ENCODE measurements around the gene HEG1. TPM values are rescaled to one million over a fixed set of nuclear protein-coding genes. Genes with fewer than 3 reads are reported as not detected.

Gene HEG1
- total RNA-seq, 2 donors from 2014 or later: 45.7 to 46.1 TPM

DNA sequence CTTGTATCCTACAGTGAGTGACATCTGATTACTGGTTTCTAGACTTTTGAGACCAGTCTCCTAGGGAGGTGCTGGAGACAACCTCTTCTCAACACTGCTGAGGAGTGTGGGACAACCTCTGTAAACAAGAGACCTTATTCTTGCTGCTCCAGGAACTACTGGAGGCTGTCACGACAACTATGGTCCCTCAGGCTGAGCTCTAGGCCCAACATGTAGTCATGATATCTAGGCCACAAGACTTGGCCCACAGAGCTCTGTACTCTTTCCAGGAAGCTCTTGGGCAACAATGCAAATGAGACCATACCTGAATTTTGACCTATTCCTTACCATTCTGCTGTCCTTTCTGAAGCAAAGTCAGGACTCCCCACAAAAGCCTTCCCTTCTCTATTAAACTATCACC is 24.3 kb upstream of the HEG1 start:
- no peaks in the 10 kb centered on the region for H3K9me3 ChIP-seq
- H3K4me1 ChIP-seq: no peaks in the 10 kb centered on the region
- DNase-seq: no peak
- intact Hi-C loops (cut with DNase I): no loop called here
- H3K27me3 ChIP-seq: no peaks in the 10 kb centered on the region
- no peak for ATAC-seq
- peaks cover 0 to 2% of the 10 kb centered on the region in 2 donors for H3K36me3 ChIP-seq (replicated peaks in 1 of 2; ENCODE audit: insufficient read depth in 1 of 2, low read depth in 2 of 2)
- H3K27ac ChIP-seq: no peak overlapping the region
- 100% methylated on average over 1 of the region's 1 CpG for WGBS, 2 donors
- TF ChIP-seq, protein P1, sequence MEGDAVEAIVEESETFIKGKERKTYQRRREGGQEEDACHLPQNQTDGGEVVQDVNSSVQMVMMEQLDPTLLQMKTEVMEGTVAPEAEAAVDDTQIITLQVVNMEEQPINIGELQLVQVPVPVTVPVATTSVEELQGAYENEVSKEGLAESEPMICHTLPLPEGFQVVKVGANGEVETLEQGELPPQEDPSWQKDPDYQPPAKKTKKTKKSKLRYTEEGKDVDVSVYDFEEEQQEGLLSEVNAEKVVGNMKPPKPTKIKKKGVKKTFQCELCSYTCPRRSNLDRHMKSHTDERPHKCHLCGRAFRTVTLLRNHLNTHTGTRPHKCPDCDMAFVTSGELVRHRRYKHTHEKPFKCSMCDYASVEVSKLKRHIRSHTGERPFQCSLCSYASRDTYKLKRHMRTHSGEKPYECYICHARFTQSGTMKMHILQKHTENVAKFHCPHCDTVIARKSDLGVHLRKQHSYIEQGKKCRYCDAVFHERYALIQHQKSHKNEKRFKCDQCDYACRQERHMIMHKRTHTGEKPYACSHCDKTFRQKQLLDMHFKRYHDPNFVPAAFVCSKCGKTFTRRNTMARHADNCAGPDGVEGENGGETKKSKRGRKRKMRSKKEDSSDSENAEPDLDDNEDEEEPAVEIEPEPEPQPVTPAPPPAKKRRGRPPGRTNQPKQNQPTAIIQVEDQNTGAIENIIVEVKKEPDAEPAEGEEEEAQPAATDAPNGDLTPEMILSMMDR (IDR thresholded peaks at IDR 0.05): no peak
- no peak for TF ChIP-seq POLR2A (IDR thresholded peaks at IDR 0.05)
- H3K4me3 ChIP-seq: no peak overlapping the region

DNA sequence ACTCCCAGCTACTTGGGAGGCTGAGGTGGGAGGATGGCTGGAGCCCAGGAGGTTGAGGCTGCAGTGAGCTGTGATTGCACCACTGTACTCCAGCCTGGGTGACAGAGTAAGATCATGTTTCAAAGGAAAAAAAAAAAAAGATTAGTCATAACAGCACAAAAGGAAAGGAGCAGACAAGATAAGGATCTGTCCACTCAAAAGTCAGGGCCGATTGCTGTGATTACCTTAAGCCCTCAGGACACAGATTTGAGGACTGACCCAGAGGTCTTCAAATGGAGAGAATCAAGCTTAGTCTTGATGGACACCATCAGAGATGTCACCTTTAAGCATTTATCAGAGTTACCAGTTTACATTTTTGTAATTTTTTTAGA is 23.9 kb upstream of the HEG1 start:
- intact Hi-C loops (cut with DNase I): no loop called here

DNA sequence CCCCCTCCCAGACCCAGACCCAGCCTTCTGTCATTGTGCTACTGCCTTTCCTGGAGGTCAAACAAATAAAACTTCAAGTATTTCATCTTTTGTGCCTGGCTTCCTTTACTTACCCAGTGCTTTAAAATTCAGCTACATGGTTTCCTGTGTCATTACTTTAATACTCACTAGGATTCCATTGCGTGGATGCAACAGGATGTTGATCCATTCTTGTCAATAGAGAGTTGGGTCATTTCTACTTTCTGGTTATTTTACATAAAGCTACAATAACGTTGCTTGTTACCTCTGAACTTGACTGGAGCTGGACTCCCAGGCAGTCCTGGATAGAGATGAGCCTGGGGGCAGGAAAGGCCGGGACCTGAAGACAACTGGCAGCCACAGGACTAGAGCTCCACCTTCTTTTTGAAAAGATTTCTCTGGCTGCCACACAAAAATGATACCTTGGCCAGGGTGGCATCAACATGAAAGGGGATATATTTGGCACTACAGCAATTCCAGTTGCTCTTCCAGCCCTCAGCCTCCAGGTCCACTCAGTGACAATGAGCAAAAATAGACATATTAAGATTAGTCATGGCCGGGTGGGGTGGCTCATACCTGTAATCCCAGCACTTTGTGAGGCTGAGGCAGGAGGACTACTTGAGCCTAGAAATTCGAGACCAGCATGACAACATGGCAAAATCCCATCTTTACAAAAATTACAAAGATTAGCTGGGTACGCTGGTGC is 23.3 kb upstream of the HEG1 start:
- Histone ChIP-seq H3K36me3 (replicated peaks in 1 of 2; ENCODE audit: insufficient read depth in 1 of 2, low read depth in 2 of 2) (peaks cover 0 to 2% of the 10 kb centered on the region in 2 donors), H3K27me3 (no peaks in the 10 kb centered on the region), H3K9me3 (no peaks in the 10 kb centered on the region), H3K4me3 (no peak overlapping the region), H3K4me1 (no peaks in the 10 kb centered on the region), H3K27ac (no peak overlapping the region)
- TF ChIP-seq, protein P1 (IDR thresholded peaks at IDR 0.05): no peak
- TF ChIP-seq POLR2A (IDR thresholded peaks at IDR 0.05): no peak
- DNase-seq: no peak
- 83 to 88% methylated on average over 6 of the region's 6 CpGs for WGBS, 2 donors
- intact Hi-C loops (cut with DNase I): no loop called here
- ATAC-seq: no peak

More for the DNA sequence above, 23.9 kb upstream of the HEG1 start:
- H3K27ac ChIP-seq: no peak overlapping the region
- no peak for DNase-seq
- peaks cover 0 to 2% of the 10 kb centered on the region in 2 donors for H3K36me3 ChIP-seq (replicated peaks in 1 of 2; ENCODE audit: insufficient read depth in 1 of 2, low read depth in 2 of 2)
- no peak for ATAC-seq
- no peaks in the 10 kb centered on the region for H3K27me3 ChIP-seq
- H3K4me1 ChIP-seq: no peaks in the 10 kb centered on the region
- no peaks in the 10 kb centered on the region for H3K9me3 ChIP-seq
- H3K4me3 ChIP-seq: no peak overlapping the region
- TF ChIP-seq, protein P1 (IDR thresholded peaks at IDR 0.05): no peak
- TF ChIP-seq POLR2A (IDR thresholded peaks at IDR 0.05): no peak
- WGBS, 2 donors: 71 to 79% methylated on average over 1 of the region's 1 CpG

DNA sequence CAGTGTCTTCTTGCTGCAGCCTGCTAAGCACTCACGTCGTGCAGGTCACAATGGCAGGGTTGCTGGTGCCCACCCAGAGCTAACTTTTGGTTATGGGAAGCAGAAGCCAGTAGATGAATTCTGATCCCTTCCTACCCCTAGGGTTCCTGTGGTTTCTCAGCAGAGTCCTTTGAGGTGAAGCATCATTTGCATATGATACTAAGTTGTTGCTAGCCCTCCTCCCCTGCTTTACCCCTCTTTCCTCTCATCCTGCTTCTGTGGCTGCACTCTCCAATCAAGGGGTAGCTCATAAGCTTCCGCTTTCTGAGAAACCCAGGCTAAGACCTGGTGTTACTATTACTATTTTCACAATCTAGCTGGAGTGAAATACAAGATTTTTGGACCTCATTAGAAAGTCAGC is 22.1 kb upstream of the HEG1 start:
- H3K4me3 ChIP-seq: no peak overlapping the region
- peaks cover 0 to 1% of the 10 kb centered on the region in 2 donors for H3K36me3 ChIP-seq (replicated peaks in 1 of 2; ENCODE audit: insufficient read depth in 1 of 2, low read depth in 2 of 2)
- intact Hi-C loops (cut with DNase I): no loop called here
- H3K27ac ChIP-seq: no peak overlapping the region
- 95% methylated on average over 3 of the region's 3 CpGs for WGBS, 2 donors
- ATAC-seq (no peak), DNase-seq (no peak)
- TF ChIP-seq, protein P1 (IDR thresholded peaks at IDR 0.05): no peak
- no peak for TF ChIP-seq POLR2A (IDR thresholded peaks at IDR 0.05)
- H3K4me1 ChIP-seq: no peaks in the 10 kb centered on the region
- H3K27me3 ChIP-seq: no peaks in the 10 kb centered on the region
- no peaks in the 10 kb centered on the region for H3K9me3 ChIP-seq

DNA sequence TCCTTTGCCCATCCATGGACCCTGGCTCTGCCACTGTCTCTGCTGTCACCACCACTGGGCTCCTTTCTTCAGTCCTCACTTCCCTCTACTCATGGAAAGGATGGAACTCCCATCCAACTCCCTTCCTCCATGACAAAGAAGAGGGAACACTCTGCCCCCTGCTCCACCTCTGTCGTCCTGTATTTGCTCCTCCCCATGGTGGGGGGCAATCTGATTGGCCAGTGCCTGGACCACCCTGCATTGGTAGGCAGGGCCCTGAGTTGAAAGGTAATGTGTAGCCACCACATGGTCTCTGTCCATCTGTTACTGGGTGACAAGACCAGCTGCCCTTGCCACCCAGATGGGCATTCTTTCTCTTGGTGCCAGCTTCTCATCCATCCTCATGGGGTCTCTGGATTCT is 20.7 kb upstream of the HEG1 start:
- Histone ChIP-seq H3K4me3 (no peak overlapping the region), H3K27ac (no peak overlapping the region), H3K27me3 (no peaks in the 10 kb centered on the region), H3K4me1 (no peaks in the 10 kb centered on the region), H3K36me3 (replicated peaks in 1 of 2; ENCODE audit: insufficient read depth in 1 of 2, low read depth in 2 of 2) (no peaks in the 10 kb centered on the region), H3K9me3 (no peaks in the 10 kb centered on the region)
- TF ChIP-seq, protein P1 (IDR thresholded peaks at IDR 0.05): no peak
- TF ChIP-seq POLR2A (IDR thresholded peaks at IDR 0.05): no peak
- intact Hi-C loops (cut with DNase I): no loop called here
- no peak for DNase-seq
- WGBS, 2 donors: 33 to 100% methylated on average over 1 of the region's 1 CpG
- no peak for ATAC-seq

Measured in body of pancreas (tissue), 4 donors.